HG03196 (cell line): ENCODE measurements around the gene TMEM250.
"Not testable (repeated sequence)": the region's sequence is repeated elsewhere in the genome, so short reads cannot be mapped to it uniquely, and the experiment has no call there.

ENCODE experiments used
- ATAC-seq: cut with Tn5 transposase; IDR thresholded peaks from one replicate; pipeline ENCODE4 v1.9.1; 2021; ENCODE audit not compliant: unreplicated experiment

Gene TMEM250, protein sequence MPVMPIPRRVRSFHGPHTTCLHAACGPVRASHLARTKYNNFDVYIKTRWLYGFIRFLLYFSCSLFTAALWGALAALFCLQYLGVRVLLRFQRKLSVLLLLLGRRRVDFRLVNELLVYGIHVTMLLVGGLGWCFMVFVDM

DNA sequence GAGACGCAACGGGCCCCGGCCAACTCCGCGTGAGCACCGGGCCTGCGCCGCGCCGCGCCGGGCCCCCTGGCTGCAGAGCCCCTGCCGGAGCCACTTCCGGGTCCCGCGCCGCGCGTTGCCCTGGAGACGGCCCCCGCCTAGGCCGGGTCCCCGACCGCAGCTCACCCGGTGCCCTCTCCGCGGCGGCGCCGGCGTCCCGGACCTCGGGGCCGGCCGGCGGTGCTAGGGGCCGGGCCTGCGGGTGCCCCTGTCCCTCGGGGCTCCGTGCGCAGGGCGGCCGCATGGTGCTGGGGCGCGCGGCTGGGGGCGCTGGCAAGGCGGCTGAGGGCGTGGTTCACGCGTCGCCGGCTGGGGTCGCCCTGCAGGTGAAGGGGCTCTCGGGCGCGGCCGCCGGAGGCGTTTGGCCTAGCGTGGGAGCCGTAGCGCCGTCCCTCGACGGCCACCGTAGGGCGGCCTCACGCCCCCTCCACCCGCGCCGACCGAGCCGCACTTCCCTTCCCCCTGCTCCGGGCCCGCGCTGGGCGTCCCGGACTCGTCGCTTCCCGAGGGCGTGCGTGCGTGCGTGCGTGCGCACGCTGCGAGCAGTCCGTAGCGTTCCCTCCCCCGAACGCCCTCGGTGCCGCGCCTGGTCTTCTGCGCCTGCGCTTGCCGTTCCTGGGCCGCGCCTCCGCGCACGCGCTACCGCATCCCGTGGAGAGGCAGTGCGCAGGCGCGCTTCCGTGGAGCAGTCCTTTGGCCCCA lies at the start of gene TMEM250:
TSS of gene TMEM250 (minus strand) at position 556 of the 741 bp plus-strand sequence. CDS start 1,975 bp downstream, outside the sequence.
- peak; percentile 70 for ATAC-seq

- ATAC-seq, result no peak
These were observed 44.7 kb upstream of the TMEM250 start for GRCh38 chr9:136163248-136163850.

GRCh38 chr9:136160995-136161610 lies 42.4 kb upstream of the TMEM250 start:
- no peak for ATAC-seq

DNA sequence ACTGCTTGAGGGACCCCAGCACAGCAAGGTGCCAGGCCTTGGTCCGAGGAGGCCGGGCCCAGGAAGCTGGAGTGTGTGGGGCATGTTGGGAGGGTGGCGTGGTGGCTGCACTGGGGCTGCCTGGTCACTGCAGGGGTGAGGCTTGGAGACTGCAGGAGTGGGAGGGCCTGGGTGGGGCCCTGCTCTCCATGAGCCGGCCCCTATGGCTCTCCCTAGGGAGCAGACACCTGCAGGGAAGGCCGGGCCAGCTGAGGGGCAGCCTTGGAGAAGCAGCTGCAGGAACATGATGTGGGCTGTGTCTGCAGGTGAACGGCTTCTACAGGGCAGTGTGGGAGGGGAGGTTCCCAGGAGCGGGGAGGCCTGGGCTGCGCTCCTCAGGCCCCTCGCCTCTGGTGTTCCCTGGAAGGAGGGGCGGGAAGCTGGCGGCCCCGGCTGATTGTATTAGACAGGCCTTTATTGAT lies 41.7 kb upstream of the TMEM250 start:
- no peak for ATAC-seq

- ATAC-seq, result no peak
These were observed 41.2 kb upstream of the TMEM250 start for GRCh38 chr9:136159851-136160250.

GRCh38 chr9:136157477-136158265 lies 39.0 kb upstream of the TMEM250 start:
- no peak for ATAC-seq

DNA sequence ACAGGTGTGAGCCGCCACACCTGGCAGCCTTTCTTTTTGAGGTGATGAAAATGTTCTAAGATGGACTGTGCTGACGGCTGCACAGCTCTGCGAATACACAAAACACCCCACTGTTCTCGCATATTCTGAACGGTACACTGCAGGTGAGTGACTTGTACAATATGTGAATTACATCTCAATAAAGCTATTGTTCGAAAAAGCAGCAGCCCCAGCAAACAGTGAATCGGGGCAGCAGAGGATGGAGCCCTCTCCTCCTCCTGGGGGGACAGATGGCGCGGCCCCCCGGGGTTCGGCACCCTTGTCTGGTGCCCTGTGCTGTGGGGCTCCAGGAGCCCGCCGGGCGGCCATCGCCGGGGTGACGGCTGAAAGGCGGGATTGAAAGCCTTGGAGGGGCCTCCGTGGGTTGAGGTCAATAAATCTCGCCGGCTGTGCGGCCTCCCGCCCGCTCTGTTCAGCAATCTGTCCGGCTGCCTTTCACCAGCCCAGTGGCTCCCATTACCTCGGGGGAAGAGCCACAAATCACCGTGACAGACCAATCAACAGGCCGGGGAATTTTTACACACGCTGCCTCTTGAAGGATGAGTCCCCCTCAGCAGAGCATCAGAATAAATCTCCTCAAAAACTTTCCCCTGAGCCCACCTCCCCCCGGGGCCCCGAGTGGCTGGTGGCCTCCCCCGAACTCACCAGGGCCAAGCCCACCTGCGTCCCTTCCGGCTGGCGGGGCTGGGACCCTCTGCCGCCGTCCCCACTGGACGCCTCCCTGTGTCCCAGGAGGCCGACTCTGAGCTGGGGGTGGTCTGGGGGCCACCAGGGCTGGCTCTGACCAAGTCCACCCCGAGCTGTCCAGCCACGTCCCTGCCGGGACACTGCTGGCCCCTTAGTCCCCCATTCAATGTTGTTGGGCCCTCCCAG lies 37.8 kb upstream of the TMEM250 start:
- no peak for ATAC-seq

DNA sequence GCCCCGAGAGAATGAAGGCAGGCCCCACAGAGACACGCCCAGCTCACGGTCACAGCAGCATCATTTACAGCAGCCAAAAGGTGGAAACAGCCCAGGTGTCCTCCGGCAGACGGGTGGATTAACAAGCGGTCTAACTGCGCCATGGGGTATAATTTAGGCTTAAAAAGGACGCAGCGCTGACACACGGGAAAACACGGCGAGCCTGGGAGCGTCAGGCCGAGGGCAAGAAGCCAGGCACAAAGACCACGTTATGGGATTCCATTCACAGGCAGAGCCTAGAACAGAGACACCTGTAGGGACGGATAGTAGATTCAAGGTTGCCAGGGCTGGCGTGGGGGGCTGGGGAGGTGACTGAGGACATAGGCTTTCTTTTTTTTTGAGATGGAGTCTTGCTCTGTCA lies 36.9 kb upstream of the TMEM250 start:
- no peak for ATAC-seq

DNA sequence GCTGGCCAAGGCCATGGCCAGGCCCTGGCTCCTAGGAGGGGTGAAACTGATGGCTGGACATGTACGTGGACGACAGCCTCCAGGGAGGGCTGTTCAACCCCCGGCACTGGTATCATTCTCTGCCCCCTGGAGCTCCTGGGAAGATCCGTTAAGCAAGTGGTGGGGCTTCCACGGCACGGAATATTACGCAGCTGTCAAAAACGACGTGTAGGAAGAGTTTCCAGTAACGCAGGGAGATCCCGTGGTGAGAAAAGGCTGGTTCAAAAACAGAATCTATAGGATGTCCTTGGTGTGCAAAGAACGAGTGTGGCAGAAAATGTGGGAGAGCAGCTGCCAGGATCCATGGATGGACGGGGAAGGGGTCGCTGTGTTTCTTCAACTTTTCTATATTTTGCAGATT lies 36.3 kb upstream of the TMEM250 start:
- no peak for ATAC-seq

DNA sequence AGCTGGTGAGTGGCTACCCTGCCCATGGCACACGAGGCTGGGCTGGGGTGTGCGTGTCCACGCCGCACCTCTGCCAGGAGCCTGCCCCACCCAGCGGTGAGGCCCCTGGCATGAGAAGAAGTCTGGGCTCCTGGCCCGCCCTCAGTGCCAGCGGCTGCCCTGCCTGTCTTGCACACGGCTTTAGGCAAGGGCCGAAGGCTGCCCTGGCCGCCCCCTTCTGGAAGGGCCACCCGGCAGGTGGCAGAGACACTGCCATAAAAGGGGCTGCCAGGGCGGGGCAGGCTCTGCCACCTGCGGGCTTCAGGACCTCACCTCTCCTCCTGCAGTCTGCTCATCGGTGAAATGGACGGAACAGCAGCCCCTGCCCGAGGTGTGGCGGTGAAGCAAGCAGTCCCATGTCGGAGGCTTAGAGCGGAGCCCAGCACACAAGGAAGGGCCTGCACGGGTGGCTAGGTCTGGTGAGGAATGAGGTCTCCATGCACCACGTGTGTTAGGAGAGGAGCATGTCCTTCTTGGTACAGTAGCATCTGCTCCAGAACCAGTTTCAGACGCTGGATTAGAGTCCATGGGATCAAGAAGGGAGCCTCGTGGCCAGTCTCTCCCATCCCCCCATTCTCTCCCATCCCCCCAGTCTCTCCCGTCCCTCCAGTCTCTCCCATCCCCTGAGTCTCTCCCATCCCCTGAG lies 34.8 kb upstream of the TMEM250 start:
- no peak for ATAC-seq

GRCh38 chr9:136152931-136153330 lies 34.3 kb upstream of the TMEM250 start:
- ATAC-seq, result no peak

DNA sequence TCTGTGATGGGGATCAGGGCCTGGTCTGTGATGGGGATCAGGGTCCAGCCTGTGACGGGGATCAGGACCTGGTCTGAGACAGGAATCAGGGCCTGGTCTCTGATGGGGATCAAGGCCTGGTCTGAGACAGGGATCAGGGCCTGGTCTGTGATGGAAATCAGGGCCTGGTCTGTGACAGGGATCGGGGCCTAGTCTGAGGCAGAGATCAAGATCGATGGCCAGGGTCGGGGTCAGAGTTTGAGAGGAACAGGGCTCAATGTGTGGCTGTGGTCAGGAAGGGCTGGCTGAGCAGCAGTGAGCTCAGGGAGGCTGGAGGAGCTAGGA lies 33.8 kb upstream of the TMEM250 start:
- no peak for ATAC-seq

DNA sequence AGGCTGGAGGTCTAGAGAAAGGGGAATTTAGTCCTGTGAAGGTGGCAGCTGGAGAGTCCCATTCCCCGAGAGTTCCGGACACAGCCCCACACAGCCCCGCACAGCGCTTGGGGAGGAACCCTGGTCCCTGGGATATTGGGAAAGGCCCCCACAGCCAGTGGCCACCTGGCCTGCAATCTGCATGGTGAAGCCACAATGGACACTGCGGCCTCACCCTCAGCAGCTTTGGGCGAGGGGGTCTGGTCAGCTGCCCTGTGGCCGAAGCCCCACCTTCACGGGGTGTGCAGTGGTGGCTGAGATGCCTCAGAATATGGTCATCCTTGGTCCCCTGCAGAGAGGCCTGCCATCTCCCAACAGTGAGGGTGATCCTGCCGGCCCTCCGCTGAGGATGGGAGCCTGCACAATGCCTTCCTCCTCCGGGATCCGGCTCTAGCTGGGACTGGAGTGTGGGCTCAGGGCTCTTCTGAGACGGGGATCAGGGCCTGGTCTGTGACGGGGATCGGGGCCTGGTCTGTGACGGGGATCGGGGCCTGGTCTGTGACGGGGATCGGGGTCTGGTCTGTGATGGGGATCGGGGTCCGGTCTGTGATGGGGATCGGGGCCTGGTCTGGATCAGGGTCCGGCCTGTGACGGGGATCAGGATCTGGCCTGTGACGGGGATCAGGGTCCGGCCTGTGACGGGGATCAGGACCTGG lies 33.3 kb upstream of the TMEM250 start:
- no peak for ATAC-seq

DNA sequence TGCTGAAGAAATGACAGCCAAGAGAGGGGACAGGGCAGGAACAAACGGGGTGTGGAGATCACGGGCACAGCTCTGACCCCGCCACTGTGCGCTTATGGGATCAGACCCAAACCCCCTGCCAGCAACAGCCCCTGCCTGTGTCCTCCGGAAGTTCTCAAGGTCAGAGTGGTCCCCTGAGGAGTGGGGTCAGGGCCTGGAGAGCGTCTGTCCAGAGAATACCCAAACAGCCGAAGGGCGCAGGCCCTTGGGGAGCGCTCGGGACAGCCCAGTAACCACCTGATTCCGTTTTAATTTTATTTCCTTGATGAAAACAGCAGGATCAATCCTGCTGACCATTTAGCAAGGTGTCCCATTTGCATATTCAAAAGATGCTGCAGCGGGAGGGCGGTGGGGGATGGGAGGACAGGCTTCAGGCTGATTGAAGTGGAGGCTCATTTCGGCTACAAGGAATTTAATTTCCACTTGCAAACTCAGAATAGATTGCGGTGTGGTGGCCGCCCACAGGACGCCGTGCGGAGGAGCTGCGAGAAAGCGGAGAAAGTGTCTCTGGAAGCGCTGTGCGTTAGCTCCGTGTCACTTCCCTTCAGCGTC lies 32.6 kb upstream of the TMEM250 start:
- no peak for ATAC-seq

DNA sequence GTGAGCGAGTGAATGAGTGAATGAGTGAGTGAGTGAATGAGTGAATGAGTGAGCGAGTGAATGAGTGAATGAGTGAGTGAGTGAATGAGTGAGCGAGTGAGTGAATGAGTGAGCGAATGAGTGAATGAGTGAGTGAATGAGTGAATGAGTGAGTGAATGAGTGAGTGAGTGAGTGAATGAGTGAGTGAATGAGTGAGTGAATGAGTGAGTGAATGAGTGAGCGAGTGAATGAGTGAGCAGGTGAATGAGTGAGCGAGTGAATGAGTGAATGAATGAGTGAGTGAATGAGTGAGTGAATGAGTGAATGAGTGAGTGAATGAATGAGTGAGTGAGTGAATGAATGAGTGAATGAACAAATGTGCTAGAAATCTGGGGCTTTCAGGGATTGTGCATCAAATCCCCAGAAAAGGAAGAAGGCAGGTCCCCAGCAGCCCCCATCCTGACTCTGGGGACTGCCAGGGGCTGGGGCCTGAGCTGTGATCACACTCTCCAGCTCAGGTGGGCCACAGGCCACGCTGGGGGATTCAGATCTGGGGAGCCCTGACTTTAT lies 32.1 kb upstream of the TMEM250 start:
- not testable (repeated sequence) for ATAC-seq

DNA sequence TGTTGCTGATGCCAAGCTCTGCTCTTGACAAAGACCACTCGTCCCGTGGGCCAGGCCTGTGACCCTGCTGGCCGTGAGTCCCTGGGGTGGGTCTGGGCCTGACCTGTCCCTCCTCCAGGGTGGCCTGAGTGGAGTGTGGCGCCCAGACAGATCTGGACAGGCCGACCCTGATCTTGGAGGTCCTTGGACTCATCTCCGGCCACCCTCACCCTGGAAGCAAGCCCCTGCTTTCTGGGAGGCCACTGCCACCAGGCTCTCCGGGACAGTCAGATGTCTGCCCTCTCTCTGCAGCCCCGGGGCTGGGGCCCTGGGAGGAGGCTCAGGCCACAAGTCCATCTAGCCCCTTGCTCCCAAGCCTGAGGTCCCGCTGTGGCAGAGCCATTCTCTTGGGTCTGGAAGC lies 31.2 kb upstream of the TMEM250 start:
- ATAC-seq, result no peak

GRCh38 chr9:136149337-136149736 lies 30.7 kb upstream of the TMEM250 start:
- no peak for ATAC-seq

DNA sequence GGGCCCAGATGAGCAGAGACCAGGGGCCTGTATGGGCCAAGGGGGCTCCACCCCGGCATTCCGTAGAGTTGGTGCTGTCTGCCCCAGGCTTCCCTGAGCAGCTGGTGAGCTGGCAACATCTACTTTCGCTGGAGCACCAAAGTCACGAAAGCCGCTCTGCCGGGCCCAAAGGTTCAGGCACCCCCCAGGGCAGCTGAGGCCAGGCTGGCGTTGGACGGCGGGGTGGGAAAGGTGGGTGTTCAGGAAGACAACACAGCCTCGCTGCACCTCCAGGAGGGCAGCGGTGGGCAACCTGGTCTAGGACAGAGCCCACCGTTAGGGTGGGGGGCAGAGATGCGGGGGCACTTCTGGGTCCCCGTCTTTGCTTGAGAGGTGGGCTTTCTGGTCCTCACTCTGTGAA lies 30.1 kb upstream of the TMEM250 start:
- no peak for ATAC-seq
